ENCODE data around the gene GGNBP2. TPM values are rescaled to one million over a fixed set of nuclear protein-coding genes. Genes with fewer than 3 reads are reported as not detected.

Gene GGNBP2
- total and polyA plus RNA-seq, 2 donors (not counting 1 experiment from before 2014, with no cell fraction given), result 77.0 to 81.9 TPM

GRCh38 chr17:36534840-36535668 lies 9.7 kb upstream of the GGNBP2 start, which contains the start of the genes MYO19 and PIGW:
MYO19 (minus strand) TSS chr17:36534868; CDS start chr17:36532538, 2,330 bp downstream.
PIGW (plus strand) TSS chr17:36534987; CDS start chr17:36537102, 2,115 bp downstream.
- Histone ChIP-seq H3K4me2 (ENCODE audit: extremely low read depth, insufficient read depth, low read length) (peak within 1 kb of the TSS; percentile 81), H3K27me3 (ENCODE audit: control insufficient read depth, insufficient read depth, low read length) (no peaks in the 10 kb centered on the region), H4K20me1 (ENCODE audit: control insufficient read depth, extremely low read depth, insufficient read depth, low read length) (no peaks in the 10 kb centered on the region), H3K9me3 (ENCODE audit: control insufficient read depth, insufficient read depth, low read depth, low read length) (no peaks in the 10 kb centered on the region), H3K4me1 (ENCODE audit: control insufficient read depth, extremely low read depth, insufficient read depth, low read length) (no peaks in the 10 kb centered on the region), H3K9ac (ENCODE audit: insufficient read depth, low read length) (peak within 1 kb of the TSS; percentile 98), H3K36me3 (ENCODE audit: control insufficient read depth, insufficient read depth, low read length) (peaks cover 10% of the 10 kb centered on the region), H3K27ac (ENCODE audit: insufficient read depth, low read length) (peak within 1 kb of the TSS; percentile 98), H3K4me3 (replicated peaks in 1 of 4; ENCODE audit: control extremely low read depth in 1 of 4, insufficient read depth in 1 of 4, low read depth in 3 of 4, low read length in 4 of 4) (peak within 1 kb of the TSS; percentile 80 to 91 (median 88)), H2AFZ (ENCODE audit: low read length) (peak within 1 kb of the TSS; percentile 90), H3K79me2 (ENCODE audit: control insufficient read depth, insufficient read depth, low read length) (peaks cover 6% of the 10 kb centered on the region)
- no peak for TF ChIP-seq EZH2 (IDR thresholded peaks at IDR 0.05; ENCODE audit: low read length, missing control alignments)
- no peak for TF ChIP-seq CTCF (conservative IDR thresholded peaks at IDR 0.05 in 1 of 2, IDR thresholded peaks at IDR 0.05 in 1 of 2; ENCODE audit: low read depth in 1 of 2, low read length in 2 of 2)
- DNase-seq (ENCODE audit: low read depth in 2 of 2), result peak; percentile 87 to 89

GRCh38 chr17:36535669-36536081 lies 9.0 kb upstream of the GGNBP2 start:
- Histone ChIP-seq H3K4me1 (ENCODE audit: control insufficient read depth, extremely low read depth, insufficient read depth, low read length) (no peaks in the 10 kb centered on the region), H2AFZ (ENCODE audit: low read length) (peak overlapping the region; percentile 39), H3K4me3 (replicated peaks in 1 of 4; ENCODE audit: control extremely low read depth in 1 of 4, insufficient read depth in 1 of 4, low read depth in 3 of 4, low read length in 4 of 4) (peak overlapping the region; percentile 80 to 91 (median 88)), H3K9ac (ENCODE audit: insufficient read depth, low read length) (peak overlapping the region; percentile 98), H4K20me1 (ENCODE audit: control insufficient read depth, extremely low read depth, insufficient read depth, low read length) (no peaks in the 10 kb centered on the region), H3K9me3 (ENCODE audit: control insufficient read depth, insufficient read depth, low read depth, low read length) (no peaks in the 10 kb centered on the region), H3K79me2 (ENCODE audit: control insufficient read depth, insufficient read depth, low read length) (peaks cover 6% of the 10 kb centered on the region), H3K27me3 (ENCODE audit: control insufficient read depth, insufficient read depth, low read length) (no peaks in the 10 kb centered on the region), H3K36me3 (ENCODE audit: control insufficient read depth, insufficient read depth, low read length) (peaks cover 10% of the 10 kb centered on the region), H3K4me2 (ENCODE audit: extremely low read depth, insufficient read depth, low read length) (peak overlapping the region; percentile 81), H3K27ac (ENCODE audit: insufficient read depth, low read length) (peak overlapping the region; percentile 98)
- TF ChIP-seq CTCF (conservative IDR thresholded peaks at IDR 0.05 in 1 of 2, IDR thresholded peaks at IDR 0.05 in 1 of 2; ENCODE audit: low read depth in 1 of 2, low read length in 2 of 2) (no peak), EZH2 (IDR thresholded peaks at IDR 0.05; ENCODE audit: low read length, missing control alignments) (no peak)
- DNase-seq (ENCODE audit: low read depth in 2 of 2), result no peak

- peaks cover 29% of the 10 kb centered on the region for H3K79me2 ChIP-seq (ENCODE audit: control insufficient read depth, insufficient read depth, low read length)
- H3K27ac ChIP-seq (ENCODE audit: insufficient read depth, low read length), result no peak overlapping the region
- no peak overlapping the region for H3K4me2 ChIP-seq (ENCODE audit: extremely low read depth, insufficient read depth, low read length)
- no peaks in the 10 kb centered on the region for H3K36me3 ChIP-seq (ENCODE audit: control insufficient read depth, insufficient read depth, low read length)
- TF ChIP-seq CTCF (conservative IDR thresholded peaks at IDR 0.05 in 1 of 2, IDR thresholded peaks at IDR 0.05 in 1 of 2; ENCODE audit: low read depth in 1 of 2, low read length in 2 of 2) (no peak), EZH2 (IDR thresholded peaks at IDR 0.05; ENCODE audit: low read length, missing control alignments) (no peak)
- no peak for DNase-seq (ENCODE audit: low read depth in 2 of 2)
- no peaks in the 10 kb centered on the region for H3K27me3 ChIP-seq (ENCODE audit: control insufficient read depth, insufficient read depth, low read length)
- no peak overlapping the region for H3K9ac ChIP-seq (ENCODE audit: insufficient read depth, low read length)
- H4K20me1 ChIP-seq (ENCODE audit: control insufficient read depth, extremely low read depth, insufficient read depth, low read length), result no peaks in the 10 kb centered on the region
- no peak overlapping the region for H3K4me3 ChIP-seq (replicated peaks in 1 of 4; ENCODE audit: control extremely low read depth in 1 of 4, insufficient read depth in 1 of 4, low read depth in 3 of 4, low read length in 4 of 4)
- no peaks in the 10 kb centered on the region for H3K9me3 ChIP-seq (ENCODE audit: control insufficient read depth, insufficient read depth, low read depth, low read length)
- no peaks in the 10 kb centered on the region for H3K4me1 ChIP-seq (ENCODE audit: control insufficient read depth, extremely low read depth, insufficient read depth, low read length)
- no peak overlapping the region for H2AFZ ChIP-seq (ENCODE audit: low read length)
Measured at GRCh38 chr17:36540696-36541095, 4.0 kb upstream of the GGNBP2 start.

Data from fibroblast of lung (primary cell).